ENCODE data around the gene GALNT18. TPM values are rescaled to one million over a fixed set of nuclear protein-coding genes. Genes with fewer than 3 reads are reported as not detected.

GALNT18 gene
- total RNA-seq, 4 donors from 2014 or later = 7.8 to 57.1 (median 17.8) TPM

DNA sequence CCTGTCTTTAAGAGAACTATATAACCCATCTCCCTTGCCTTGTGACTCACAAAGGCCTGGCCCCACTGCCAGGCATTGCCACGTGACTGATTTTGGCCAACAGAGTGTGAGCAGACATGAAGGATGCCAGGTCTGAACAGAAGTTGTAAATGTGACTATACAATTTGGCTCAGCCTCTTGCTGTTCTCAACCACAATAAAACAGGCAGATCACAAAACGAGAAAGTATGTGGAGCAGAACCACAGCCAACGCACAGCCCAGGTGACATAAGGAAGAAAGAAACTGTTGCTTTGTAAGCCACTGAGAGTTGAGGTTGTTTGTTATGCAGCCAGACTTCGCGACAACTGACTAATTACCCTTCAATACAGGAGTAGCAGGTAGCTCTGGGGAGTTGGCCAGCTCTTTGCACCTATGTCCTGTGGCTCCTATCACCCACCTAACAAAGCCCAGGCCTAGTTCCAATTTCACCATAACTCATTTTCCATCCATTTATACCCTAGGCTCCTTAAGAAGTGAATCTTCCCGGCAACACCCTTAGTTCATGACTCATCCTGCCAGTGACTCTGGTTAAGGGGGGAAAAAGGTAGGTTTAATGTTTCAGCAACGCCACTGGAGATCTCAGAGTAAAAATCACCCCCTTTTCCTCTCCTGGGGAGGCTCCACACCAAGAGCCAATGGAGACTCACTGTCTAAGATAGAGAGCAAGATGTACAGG is 53.7 kb downstream of the GALNT18 start:
- TF ChIP-seq, protein P1, sequence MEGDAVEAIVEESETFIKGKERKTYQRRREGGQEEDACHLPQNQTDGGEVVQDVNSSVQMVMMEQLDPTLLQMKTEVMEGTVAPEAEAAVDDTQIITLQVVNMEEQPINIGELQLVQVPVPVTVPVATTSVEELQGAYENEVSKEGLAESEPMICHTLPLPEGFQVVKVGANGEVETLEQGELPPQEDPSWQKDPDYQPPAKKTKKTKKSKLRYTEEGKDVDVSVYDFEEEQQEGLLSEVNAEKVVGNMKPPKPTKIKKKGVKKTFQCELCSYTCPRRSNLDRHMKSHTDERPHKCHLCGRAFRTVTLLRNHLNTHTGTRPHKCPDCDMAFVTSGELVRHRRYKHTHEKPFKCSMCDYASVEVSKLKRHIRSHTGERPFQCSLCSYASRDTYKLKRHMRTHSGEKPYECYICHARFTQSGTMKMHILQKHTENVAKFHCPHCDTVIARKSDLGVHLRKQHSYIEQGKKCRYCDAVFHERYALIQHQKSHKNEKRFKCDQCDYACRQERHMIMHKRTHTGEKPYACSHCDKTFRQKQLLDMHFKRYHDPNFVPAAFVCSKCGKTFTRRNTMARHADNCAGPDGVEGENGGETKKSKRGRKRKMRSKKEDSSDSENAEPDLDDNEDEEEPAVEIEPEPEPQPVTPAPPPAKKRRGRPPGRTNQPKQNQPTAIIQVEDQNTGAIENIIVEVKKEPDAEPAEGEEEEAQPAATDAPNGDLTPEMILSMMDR (IDR thresholded peaks at IDR 0.05; ENCODE audit: low read depth) = no peak

- TF ChIP-seq, protein P1 (IDR thresholded peaks at IDR 0.05; ENCODE audit: low read depth) = no peak
These were observed 56.2 kb downstream of the GALNT18 start for GRCh38 chr11:11565636-11566035.

DNA sequence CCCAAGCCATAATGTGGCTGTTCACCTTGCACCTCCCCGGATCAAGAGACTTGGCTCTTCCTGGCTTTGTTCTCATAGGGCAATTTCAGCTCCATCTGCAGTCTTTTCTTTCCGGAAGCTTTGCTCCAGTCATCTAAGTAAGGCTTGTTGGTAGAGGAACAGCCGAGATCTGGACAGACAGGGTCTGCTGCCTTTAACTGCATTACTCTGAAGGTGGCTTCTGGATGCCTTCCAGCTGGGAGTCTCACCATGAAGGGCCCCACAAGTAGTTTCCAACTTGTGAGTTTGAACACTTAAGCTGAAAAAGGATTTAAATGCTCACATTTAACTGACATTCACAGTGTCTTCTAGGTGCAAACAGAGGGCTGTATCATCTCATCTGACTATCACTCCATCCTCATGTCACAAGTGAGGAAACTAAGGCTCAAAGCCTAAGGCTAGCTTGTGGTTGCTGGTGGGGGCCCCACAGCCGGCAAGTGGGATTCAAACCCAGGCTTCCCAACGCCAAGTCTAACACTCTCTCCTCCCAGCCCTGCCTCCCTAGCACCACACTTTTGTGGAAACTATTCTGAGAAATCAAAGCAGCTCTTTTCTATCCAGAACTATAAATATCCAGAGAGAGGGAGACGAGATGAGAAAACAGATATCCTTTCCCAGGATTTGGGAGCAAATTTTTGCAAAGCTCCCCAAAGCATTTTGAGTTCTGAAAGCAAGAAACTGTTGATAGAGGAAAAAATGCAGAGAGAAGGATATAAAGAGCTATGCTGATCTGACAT is 58.4 kb downstream of the GALNT18 start:
- TF ChIP-seq, protein P1 (IDR thresholded peaks at IDR 0.05; ENCODE audit: low read depth) = no peak

GRCh38 chr11:11561991-11562390 is 59.8 kb downstream of the GALNT18 start:
- TF ChIP-seq, protein P1 (IDR thresholded peaks at IDR 0.05; ENCODE audit: low read depth) = no peak

DNA sequence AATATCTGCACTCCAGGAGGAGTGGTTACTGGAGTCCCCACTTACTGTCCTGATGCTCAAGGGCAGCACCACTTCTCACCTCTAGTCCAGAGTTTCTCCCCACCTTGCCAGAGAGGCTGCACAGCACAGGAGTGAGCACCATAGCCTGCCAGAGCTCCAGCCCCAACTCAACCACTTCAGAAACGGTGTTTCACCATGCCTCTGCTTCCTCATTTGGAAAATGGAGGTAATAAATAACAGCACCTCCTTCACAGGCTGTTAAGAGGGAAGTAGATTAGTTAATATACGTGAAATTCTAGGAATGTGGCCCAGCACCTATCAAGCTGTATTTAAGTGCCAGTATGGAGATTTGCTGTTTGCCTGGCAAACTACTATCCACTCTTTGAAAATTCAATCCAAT is 63.0 kb downstream of the GALNT18 start:
- TF ChIP-seq, protein P1 (IDR thresholded peaks at IDR 0.05; ENCODE audit: low read depth) = no peak

DNA sequence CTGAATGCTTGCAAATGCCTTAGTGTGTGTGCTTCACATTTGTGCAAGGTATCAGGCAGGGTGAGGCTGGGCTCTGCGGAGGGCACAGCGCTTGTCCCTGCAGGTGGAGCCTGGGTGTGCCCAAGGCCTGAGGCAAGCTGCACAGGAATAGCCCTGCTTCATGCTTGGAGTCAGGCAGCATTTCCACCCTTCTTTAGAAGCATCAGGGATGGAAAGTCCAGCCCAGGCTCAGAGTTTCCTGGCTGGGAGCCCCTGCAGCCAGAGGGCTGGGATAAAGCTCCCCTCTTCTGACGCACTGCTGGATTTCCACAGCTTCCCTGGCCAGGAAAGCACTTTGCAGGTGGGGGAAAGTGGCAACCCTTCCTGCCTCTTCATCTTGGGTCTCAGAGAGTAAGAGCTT is 63.4 kb downstream of the GALNT18 start:
- TF ChIP-seq, protein P1 (IDR thresholded peaks at IDR 0.05; ENCODE audit: low read depth) = no peak

GRCh38 chr11:11555208-11555607 is 66.6 kb downstream of the GALNT18 start:
- TF ChIP-seq, protein P1 (IDR thresholded peaks at IDR 0.05; ENCODE audit: low read depth) = no peak

Data from subcutaneous adipose tissue (tissue), 4 donors.